Adrenal gland (tissue), 5 donors: ENCODE data around the gene KIAA1328.
"Not testable (repeated sequence)": the region's sequence is repeated elsewhere in the genome, so short reads cannot be mapped to it uniquely, and the experiment has no call there.

Source experiments
- POLR2A ChIP-seq, 2 donors: fragments of 450-650 bp; IDR thresholded peaks; one replicate each; pipeline ENCODE4 v1.6.1; 2017; ENCODE audit warnings: antibody characterized with exemption in 2 of 2, mild to moderate bottlenecking in 2 of 2, moderate library complexity in 1 of 2
- TF ChIP-seq, protein P1 (sequence below), 6 experiments: fragments of 450-650 bp in 4 of 6; fragments of 200-600 bp in 2 of 6; sonication (generic) in 1 of 6; IDR thresholded peaks; 1 replicate in 5 of 6; 2 replicates in 1 of 6; pipeline versions ENCODE4 v1.5.1 to v1.8.0; 2016 to 2021; ENCODE audit warnings: antibody characterized with exemption in 6 of 6, mild to moderate bottlenecking in 2 of 6, moderate library complexity in 1 of 6
- donor health status: DM: no; HTN: no; CAD: no.

GRCh38 chr18:36879796-36880195 is 50.9 kb downstream of the KIAA1328 start:
- TF ChIP-seq, protein P1, sequence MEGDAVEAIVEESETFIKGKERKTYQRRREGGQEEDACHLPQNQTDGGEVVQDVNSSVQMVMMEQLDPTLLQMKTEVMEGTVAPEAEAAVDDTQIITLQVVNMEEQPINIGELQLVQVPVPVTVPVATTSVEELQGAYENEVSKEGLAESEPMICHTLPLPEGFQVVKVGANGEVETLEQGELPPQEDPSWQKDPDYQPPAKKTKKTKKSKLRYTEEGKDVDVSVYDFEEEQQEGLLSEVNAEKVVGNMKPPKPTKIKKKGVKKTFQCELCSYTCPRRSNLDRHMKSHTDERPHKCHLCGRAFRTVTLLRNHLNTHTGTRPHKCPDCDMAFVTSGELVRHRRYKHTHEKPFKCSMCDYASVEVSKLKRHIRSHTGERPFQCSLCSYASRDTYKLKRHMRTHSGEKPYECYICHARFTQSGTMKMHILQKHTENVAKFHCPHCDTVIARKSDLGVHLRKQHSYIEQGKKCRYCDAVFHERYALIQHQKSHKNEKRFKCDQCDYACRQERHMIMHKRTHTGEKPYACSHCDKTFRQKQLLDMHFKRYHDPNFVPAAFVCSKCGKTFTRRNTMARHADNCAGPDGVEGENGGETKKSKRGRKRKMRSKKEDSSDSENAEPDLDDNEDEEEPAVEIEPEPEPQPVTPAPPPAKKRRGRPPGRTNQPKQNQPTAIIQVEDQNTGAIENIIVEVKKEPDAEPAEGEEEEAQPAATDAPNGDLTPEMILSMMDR (IDR thresholded peaks at IDR 0.05): not testable (repeated sequence)
- not testable (repeated sequence) for TF ChIP-seq POLR2A (IDR thresholded peaks at IDR 0.05)
